KMS-11 (cell line): ENCODE data around the gene S100A16.
"Not testable (repeated sequence)": the region's sequence is repeated elsewhere in the genome, so short reads cannot be mapped to it uniquely, and the experiment has no call there.

ENCODE experiments used
- H2AFZ ChIP-seq: fragments of 200-600 bp; sonication (generic); 2 replicates; pipeline ENCODE4 v1.6.1; 2016; ENCODE audit warnings: antibody characterized with exemption, mixed run types, low read depth
- H3K27ac ChIP-seq: fragments of 200-600 bp; sonication (generic); 2 replicates; pipeline ENCODE4 v1.6.1; 2016; ENCODE audit warnings: mild to moderate bottlenecking, mixed run types
- H3K27me3 ChIP-seq: fragments of 200-600 bp; sonication (generic); 2 replicates; pipeline ENCODE4 v1.6.1; 2017; ENCODE audit warnings: mild to moderate bottlenecking, low read depth, mixed run types, moderate library complexity; ENCODE audit not compliant: insufficient read depth
- H3K36me3 ChIP-seq: fragments of 200-600 bp; sonication (generic); 2 replicates; pipeline ENCODE4 v1.6.1; 2017; ENCODE audit warnings: mild to moderate bottlenecking, mixed run types; ENCODE audit not compliant: insufficient read depth
- H3K4me1 ChIP-seq: fragments of 200-600 bp; sonication (generic); 2 replicates; pipeline ENCODE4 v1.6.1; 2016; ENCODE audit warnings: mild to moderate bottlenecking, low read depth, mixed run types; ENCODE audit not compliant: poor library complexity, severe bottlenecking
- H3K4me2 ChIP-seq: fragments of 200-600 bp; sonication (generic); 2 replicates; pipeline ENCODE4 v1.7.0; 2016; ENCODE audit warnings: mild to moderate bottlenecking, mixed run types
- H3K4me3 ChIP-seq: fragments of 200-600 bp; sonication (generic); IDR thresholded peaks from 2 replicates; pipeline ENCODE4 v1.6.1; 2017; ENCODE audit warnings: low read depth, low read length, mixed read lengths; ENCODE audit not compliant: insufficient read depth
- H3K79me2 ChIP-seq: fragments of 200-600 bp; sonication (generic); 2 replicates; pipeline ENCODE4 v1.6.1; 2016; ENCODE audit warnings: low read depth, mixed run types; ENCODE audit not compliant: insufficient read depth
- H3K9ac ChIP-seq: fragments of 200-600 bp; sonication (generic); 2 replicates; pipeline ENCODE4 v1.6.1; 2016; ENCODE audit warnings: mild to moderate bottlenecking, mixed run types
- H4K20me1 ChIP-seq: fragments of 200-600 bp; sonication (generic); 2 replicates; pipeline ENCODE4 v1.6.1; 2016; ENCODE audit warnings: mild to moderate bottlenecking, mixed run types; ENCODE audit not compliant: insufficient read depth
- TF ChIP-seq, protein P1 (sequence below): fragments of 200-600 bp; sonication (generic); conservative IDR thresholded peaks from 2 replicates; pipeline ENCODE4 v1.6.1; 2017; ENCODE audit warnings: low read depth, mild to moderate bottlenecking, antibody characterized with exemption, low read length, moderate library complexity, mixed read lengths

Gene S100A16

DNA sequence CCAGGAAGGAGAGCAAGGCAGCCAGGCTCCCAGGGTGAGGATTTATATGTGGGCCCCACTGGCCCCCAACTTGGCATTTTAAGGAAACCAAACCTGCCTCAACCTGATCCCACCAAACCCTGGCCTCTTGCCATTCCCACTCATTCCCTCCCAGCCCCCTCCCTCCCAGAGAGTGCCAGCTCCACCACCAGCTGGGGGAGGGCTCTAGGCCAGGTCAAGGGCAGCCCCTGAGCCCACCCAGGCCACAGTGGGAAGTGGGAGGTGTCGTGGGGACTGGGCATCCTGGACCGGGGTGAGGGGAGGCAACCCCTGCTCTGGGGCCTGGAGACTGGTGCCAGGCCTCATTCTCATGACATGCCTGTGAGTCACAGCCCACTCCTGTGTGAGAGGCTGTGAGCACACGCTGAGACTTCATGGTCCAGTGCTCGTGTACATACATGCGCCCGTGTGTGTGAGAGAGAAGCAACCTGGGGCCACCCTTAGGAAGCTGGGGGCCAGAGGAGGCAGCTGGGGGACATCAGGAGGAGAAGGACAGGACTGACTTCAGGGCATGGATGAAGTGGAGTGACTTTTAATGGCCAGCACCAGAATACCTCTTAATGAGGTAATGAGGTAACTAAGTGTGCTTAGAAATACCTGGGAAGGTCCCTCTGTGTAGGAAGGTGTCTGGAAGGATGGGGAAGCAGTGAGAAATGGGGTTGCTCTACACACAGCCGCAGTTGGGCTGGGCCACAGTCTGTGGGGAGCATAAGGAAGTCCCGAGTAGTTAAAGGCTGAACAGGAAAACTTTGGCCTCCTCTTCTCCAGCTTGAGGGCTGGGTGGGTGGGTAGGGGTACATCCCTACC is 47.2 kb downstream of the S100A16 start, which contains the start of gene S100A2:
Gene S100A2 (minus strand): TSS at position 316 of the 846 bp plus-strand sequence. CDS start 1,967 bp downstream, outside the sequence.
- H3K9ac ChIP-seq: no peak within 1 kb of the TSS
- H3K4me2 ChIP-seq: peak within 1 kb of the TSS; percentile 24
- no peak within 1 kb of the TSS for H3K27ac ChIP-seq
- H2AFZ ChIP-seq: peak within 1 kb of the TSS; percentile 77
- TF ChIP-seq, protein P1, sequence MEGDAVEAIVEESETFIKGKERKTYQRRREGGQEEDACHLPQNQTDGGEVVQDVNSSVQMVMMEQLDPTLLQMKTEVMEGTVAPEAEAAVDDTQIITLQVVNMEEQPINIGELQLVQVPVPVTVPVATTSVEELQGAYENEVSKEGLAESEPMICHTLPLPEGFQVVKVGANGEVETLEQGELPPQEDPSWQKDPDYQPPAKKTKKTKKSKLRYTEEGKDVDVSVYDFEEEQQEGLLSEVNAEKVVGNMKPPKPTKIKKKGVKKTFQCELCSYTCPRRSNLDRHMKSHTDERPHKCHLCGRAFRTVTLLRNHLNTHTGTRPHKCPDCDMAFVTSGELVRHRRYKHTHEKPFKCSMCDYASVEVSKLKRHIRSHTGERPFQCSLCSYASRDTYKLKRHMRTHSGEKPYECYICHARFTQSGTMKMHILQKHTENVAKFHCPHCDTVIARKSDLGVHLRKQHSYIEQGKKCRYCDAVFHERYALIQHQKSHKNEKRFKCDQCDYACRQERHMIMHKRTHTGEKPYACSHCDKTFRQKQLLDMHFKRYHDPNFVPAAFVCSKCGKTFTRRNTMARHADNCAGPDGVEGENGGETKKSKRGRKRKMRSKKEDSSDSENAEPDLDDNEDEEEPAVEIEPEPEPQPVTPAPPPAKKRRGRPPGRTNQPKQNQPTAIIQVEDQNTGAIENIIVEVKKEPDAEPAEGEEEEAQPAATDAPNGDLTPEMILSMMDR: no peak
- no peaks in the 10 kb centered on the region for H3K27me3 ChIP-seq
- peaks cover 20% of the 10 kb centered on the region for H3K4me1 ChIP-seq
- H4K20me1 ChIP-seq: no peaks in the 10 kb centered on the region
- no peaks in the 10 kb centered on the region for H3K36me3 ChIP-seq
- H3K4me3 ChIP-seq: no peak within 1 kb of the TSS
- no peaks in the 10 kb centered on the region for H3K79me2 ChIP-seq

DNA sequence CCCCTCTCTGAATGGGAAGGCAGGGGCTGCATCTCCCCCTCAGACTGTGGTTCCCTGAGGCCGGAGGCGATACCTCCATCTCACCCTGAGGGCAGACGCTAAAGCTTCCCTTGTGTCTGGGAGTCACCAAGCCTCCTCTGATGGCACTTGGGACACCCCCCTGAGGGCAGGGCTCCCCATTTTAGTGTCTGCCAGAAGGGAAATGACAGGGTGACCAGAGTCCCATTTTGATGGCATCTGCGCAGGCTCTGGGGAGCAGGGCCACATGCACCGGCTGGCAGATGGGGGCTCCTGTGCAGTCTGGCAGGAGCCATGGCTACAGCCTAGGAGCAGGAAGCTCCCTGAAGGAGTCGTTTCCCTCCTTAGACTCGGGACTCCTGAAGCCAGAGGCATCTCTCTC is 48.9 kb downstream of the S100A16 start:
- TF ChIP-seq, protein P1: no peak
- no peak overlapping the region for H3K4me2 ChIP-seq
- H2AFZ ChIP-seq: no peak overlapping the region; the same call in 1 of the 2 replicates
- H3K4me1 ChIP-seq: peaks cover 20% of the 10 kb centered on the region
- H3K4me3 ChIP-seq: no peak overlapping the region
- no peak overlapping the region for H3K9ac ChIP-seq
- no peaks in the 10 kb centered on the region for H3K79me2 ChIP-seq
- no peaks in the 10 kb centered on the region for H3K36me3 ChIP-seq
- H3K27me3 ChIP-seq: no peaks in the 10 kb centered on the region
- no peak overlapping the region for H3K27ac ChIP-seq
- H4K20me1 ChIP-seq: no peaks in the 10 kb centered on the region

DNA sequence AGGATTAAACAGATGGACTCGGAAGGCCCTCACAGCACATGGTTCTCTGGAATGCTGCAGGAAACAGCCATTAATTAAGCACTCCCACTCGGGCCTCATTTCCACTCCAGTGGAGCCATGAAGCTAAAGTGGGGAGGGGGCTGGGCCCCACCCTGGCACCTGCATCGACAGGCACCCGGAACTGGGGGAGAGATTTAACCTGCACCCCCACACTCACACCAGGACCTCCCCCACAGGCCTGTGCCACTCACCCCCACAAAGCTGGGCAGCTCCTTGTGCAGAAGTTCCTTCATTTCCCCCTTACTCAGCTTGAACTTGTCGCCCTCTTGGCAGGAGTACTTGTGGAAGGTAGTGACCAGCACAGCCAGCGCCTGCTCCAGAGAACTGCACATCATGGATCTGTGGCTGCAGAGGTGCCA is 49.4 kb downstream of the S100A16 start:
- no peak overlapping the region for H3K4me3 ChIP-seq

DNA sequence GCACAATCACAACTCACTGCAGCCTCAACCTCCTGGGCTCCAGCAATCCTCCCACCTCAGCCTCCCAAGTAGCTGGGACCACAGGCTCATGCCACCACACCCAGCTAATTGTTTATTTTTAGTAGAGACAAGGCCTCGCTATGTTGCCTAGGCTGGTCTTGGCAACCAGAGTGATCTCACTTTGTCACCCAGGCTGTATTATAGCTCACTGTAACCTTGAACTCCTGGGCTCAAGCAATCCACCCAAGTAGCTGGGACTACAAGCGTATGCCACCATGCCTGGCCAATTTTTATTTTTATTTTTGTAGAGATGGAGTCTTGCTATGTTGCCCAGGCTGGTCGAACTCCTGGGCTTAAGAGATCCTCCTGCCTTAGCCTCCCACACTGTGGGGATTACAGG is 50.9 kb downstream of the S100A16 start:
- H2AFZ ChIP-seq, H3K27me3 ChIP-seq, H3K4me2 ChIP-seq, H3K27ac ChIP-seq, H3K4me1 ChIP-seq, H3K36me3 ChIP-seq, H4K20me1 ChIP-seq, H3K4me3 ChIP-seq, H3K9ac ChIP-seq, H3K79me2 ChIP-seq: not testable (repeated sequence)

More for the DNA sequence above, 49.4 kb downstream of the S100A16 start:
- no peak overlapping the region for H3K9ac ChIP-seq
- no peaks in the 10 kb centered on the region for H4K20me1 ChIP-seq
- no peaks in the 10 kb centered on the region for H3K27me3 ChIP-seq
- no peak overlapping the region for H3K4me2 ChIP-seq
- no peaks in the 10 kb centered on the region for H3K79me2 ChIP-seq
- H2AFZ ChIP-seq: no peak overlapping the region
- H3K4me1 ChIP-seq: peaks cover 15% of the 10 kb centered on the region
- no peak overlapping the region for H3K27ac ChIP-seq
- TF ChIP-seq, protein P1: no peak
- no peaks in the 10 kb centered on the region for H3K36me3 ChIP-seq

DNA sequence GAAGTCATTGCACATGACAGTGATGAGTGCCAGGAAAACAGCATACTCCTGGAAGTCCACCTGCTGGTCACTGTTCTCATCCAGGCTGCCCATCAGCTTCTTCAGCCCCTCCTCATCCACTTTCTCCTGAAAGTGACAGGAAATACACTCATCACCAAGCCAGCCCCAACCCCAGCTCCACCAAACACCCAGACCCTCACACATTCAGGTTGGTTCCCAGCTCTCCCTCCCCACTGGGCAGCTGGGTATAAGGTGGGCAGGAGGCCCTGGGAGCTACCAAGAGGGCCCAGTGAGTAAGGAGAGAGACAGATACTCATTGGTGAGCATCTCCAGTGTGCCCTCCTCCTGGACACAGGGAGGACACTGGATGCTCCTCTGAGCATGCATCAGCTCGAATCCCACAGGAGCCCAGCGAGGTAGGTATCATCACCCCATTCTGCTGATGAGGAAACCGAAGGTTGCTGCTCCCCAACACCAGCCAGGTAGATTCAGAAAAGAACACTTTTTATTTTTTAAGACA is 51.4 kb downstream of the S100A16 start:
- Histone ChIP-seq H3K4me3 (no peak overlapping the region), H2AFZ (no peak overlapping the region), H3K36me3 (no peaks in the 10 kb centered on the region), H3K4me1 (peaks cover 3% of the 10 kb centered on the region), H3K27ac (no peak overlapping the region), H3K79me2 (no peaks in the 10 kb centered on the region), H3K4me2 (no peak overlapping the region), H3K9ac (no peak overlapping the region), H3K27me3 (no peaks in the 10 kb centered on the region), H4K20me1 (no peaks in the 10 kb centered on the region)
- TF ChIP-seq, protein P1: no peak
